ENCODE data around the gene SLC34A3.
A peak's percentile ranks its signal among the peaks of the same experiment; 100 is the strongest.

The SLC34A3 gene

GRCh38 chr9:137201205-137201868 lies 29.4 kb upstream of the SLC34A3 start:
- no peak for TF ChIP-seq ZNF274 (IDR thresholded peaks at IDR 0.05; ENCODE audit: low read depth, low read length)
- peak overlapping the region; percentile 70 for H3K4me3 ChIP-seq (ENCODE audit: low read length)

DNA sequence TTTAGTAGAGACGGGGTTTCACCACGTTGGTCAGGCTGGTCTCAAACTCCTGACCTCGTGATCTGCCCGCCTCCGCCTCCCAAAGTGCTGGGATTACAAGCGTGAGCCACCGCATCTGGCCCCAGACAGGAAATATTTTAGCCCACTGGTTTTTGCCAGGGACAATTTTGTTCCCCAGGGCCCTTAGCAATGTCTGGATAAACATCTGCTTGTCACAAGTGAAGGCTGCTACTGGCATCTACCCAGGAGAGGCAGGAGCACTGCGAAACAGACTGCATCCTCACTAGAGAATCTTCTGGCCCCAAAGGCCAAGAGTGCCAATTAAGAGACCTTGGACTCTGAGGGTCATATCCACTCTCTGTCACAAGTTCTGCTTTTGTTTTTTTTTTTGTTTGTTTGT lies 27.7 kb upstream of the SLC34A3 start:
- no peak for TF ChIP-seq ZNF274 (IDR thresholded peaks at IDR 0.05; ENCODE audit: low read depth, low read length)

DNA sequence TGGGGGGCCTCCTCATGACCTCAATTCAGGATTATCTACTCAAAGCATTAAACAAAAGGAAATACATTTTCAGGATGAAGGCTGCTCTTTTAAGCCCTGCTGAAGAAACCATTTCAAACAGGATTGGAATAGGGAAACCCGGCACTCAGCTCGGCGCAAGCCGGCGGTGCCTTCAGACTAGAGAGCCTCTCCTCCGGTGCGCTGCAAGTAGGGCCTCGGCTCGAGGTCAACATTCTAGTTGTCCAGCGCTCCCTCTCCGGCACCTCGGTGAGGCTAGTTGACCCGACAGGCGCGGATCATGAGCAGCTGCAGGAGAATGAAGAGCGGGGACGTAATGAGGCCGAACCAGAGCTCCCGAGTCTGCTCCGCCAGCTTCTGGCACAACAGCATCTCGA lies 26.0 kb upstream of the SLC34A3 start:
- TF ChIP-seq ZNF274 (IDR thresholded peaks at IDR 0.05; ENCODE audit: low read depth, low read length) = no peak
- H3K4me3 ChIP-seq (ENCODE audit: low read length) = peak overlapping the region; percentile 96

More for the DNA sequence above, 27.7 kb upstream of the SLC34A3 start:
- H3K4me3 ChIP-seq (ENCODE audit: low read length) = no peak overlapping the region

- no peak for TF ChIP-seq ZNF274 (IDR thresholded peaks at IDR 0.05; ENCODE audit: low read depth, low read length)
- H3K4me3 ChIP-seq (ENCODE audit: low read length) = peak within 1 kb of the TSS; percentile 96
Measured at GRCh38 chr9:137205126-137206069, 25.3 kb upstream of the SLC34A3 start, which contains the start of the genes NDOR1 and TMEM203. TSS of gene NDOR1 (plus strand) at chr9:137205700. CDS start at chr9:137205778, 78 bp downstream. TSS of gene TMEM203 (minus strand) at chr9:137205648. CDS start at chr9:137205414, 234 bp downstream.

- H3K4me3 ChIP-seq (ENCODE audit: low read length) = peak overlapping the region; percentile 96
- TF ChIP-seq ZNF274 (IDR thresholded peaks at IDR 0.05; ENCODE audit: low read depth, low read length) = no peak
Measured at GRCh38 chr9:137206602-137207001, 24.1 kb upstream of the SLC34A3 start.

GRCh38 chr9:137211532-137211931 lies 19.2 kb upstream of the SLC34A3 start:
- no peak overlapping the region for H3K4me3 ChIP-seq (ENCODE audit: low read length)
- no peak for TF ChIP-seq ZNF274 (IDR thresholded peaks at IDR 0.05; ENCODE audit: low read depth, low read length)

- H3K4me3 ChIP-seq (ENCODE audit: low read length) = no peak overlapping the region
- no peak for TF ChIP-seq ZNF274 (IDR thresholded peaks at IDR 0.05; ENCODE audit: low read depth, low read length)
Measured at GRCh38 chr9:137212520-137212919, 18.2 kb upstream of the SLC34A3 start.

DNA sequence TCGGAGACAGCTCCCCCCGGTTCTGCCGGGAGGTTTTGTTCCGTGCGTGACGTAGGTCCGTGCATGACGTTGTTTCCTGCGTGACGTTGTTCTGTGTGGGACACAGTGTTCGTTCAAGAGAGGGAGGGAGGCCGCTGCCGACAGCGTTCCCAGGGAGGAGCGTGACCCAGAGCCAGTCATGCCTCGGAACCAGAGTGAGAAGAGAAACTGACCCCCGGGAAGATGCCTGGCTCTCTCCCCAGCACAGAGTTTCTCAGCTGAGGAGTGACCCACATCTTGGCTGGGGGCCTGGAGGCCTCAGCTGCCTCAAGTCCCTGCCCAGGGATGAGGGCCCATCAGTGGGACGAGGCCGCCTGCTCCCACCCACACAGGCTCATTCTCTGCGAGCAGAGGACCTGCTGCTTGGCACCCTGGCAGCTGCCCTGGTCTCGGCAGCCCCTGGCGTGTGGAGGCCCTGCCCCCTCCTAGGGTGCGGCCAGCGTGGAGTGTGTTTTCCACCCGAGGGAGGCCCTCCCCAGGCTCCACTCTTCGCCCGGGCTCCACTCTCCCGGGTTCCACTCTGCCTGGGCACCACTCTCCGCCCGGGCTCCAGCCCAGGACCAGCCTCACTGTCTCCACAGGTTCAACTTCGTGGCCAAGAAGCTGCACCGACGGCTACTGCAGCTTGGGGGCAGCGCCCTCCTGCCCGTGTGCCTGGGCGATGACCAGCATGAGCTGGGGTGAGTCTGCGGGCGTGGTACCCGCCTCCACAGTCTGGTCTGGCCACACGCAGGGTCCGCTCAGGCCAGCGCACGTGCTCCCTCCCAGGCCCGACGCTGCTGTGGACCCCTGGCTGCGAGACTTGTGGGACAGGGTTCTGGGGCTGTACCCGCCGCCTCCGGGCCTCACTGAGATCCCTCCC lies 17.3 kb upstream of the SLC34A3 start:
- no peak overlapping the region for H3K4me3 ChIP-seq (ENCODE audit: low read length)
- no peak for TF ChIP-seq ZNF274 (IDR thresholded peaks at IDR 0.05; ENCODE audit: low read depth, low read length)

- no peak for TF ChIP-seq ZNF274 (IDR thresholded peaks at IDR 0.05; ENCODE audit: low read depth, low read length)
- H3K4me3 ChIP-seq (ENCODE audit: low read length) = no peak overlapping the region
Measured at GRCh38 chr9:137214620-137215019, 16.1 kb upstream of the SLC34A3 start.

- no peak for TF ChIP-seq ZNF274 (IDR thresholded peaks at IDR 0.05; ENCODE audit: low read depth, low read length)
- H3K4me3 ChIP-seq (ENCODE audit: low read length) = no peak overlapping the region
Measured at GRCh38 chr9:137215196-137215986, 15.3 kb upstream of the SLC34A3 start.

DNA sequence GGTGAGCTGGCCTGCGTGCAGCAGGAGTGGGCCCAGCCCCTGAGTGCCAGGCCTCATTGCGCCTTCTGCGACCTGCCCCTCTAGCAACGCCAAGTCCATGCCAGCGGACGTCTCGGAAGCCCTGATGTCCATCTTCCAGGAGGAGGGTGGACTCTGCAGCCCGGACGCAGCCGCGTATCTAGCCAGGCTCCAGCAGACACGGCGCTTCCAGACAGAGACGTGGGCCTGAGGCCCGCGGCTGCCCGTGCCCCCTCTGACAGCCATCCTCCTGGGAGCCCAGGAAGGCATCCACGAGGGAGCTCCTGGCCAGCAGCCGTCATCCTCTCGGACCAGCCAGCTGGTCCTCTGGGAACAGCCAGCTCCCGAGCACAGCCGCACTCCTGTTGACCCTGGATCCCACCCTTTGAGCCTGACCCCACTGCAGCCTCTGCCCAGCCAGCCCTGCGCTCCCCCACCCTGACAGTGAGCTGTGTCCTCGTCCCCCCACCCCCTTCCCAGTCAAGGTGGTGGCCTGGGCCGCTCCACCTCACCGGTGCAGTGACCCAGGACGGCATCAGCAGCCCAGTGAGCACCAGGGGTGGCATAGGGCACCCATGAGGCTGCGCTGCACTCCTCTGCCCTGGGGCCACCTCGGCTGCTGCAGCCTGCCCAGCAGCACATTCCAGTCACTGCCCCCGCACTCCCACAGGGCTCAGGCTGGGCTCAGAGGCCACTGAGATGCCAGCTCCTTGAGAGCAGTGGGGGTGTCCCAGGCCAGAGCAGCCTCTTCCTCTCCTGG lies 14.3 kb upstream of the SLC34A3 start:
- no peak for TF ChIP-seq ZNF274 (IDR thresholded peaks at IDR 0.05; ENCODE audit: low read depth, low read length)
- no peak overlapping the region for H3K4me3 ChIP-seq (ENCODE audit: low read length)

Measured in GM08714 (cell line).